K562 (cell line): ENCODE measurements around the gene AP4E1. TPM values are rescaled to one million over a fixed set of nuclear protein-coding genes. Genes with fewer than 3 reads are reported as not detected.

ENCODE experiments used
- ATF7 ChIP-seq: fragments of 450-650 bp; IDR thresholded peaks from 2 replicates; pipeline ENCODE4 v1.7.1; 2014; ENCODE audit warnings: mild to moderate bottlenecking, moderate library complexity
- CHCHD3 ChIP-seq: fragments of 250-450 bp; sonication (Bioruptor Pico); IDR thresholded peaks from 2 replicates; pipeline ENCODE4 v2.1.2; 2022; ENCODE audit warnings: mild to moderate bottlenecking
- CHD4 ChIP-seq: fragments of 200-600 bp; sonication (generic); IDR thresholded peaks from 3 replicates; pipeline ENCODE4 v1.6.1; 2012; ENCODE audit warnings: low read depth, mild to moderate bottlenecking, mixed read lengths, low read length, inconsistent platforms; ENCODE audit not compliant: insufficient read depth, insufficient replicate concordance, poor library complexity, severe bottlenecking
- CXXC5 ChIP-seq: fragments of 250-450 bp; sonication (Bioruptor Pico); IDR thresholded peaks from 2 replicates; pipeline ENCODE4 v1.8.0; 2022; ENCODE audit warnings: inconsistent platforms, mild to moderate bottlenecking, moderate library complexity
- EP400 ChIP-seq: fragments of 450-650 bp; IDR thresholded peaks from 2 replicates; pipeline ENCODE4 v1.6.1; 2017; ENCODE audit warnings: antibody characterized with exemption, mild to moderate bottlenecking, moderate library complexity
- FOXJ2 ChIP-seq: fragments of 200-800 bp; sonication (Bioruptor generic); IDR thresholded peaks from 2 replicates; pipeline ENCODE4 v1.6.1; 2016; ENCODE audit warnings: missing genetic modification characterization, missing compliant biosample characterization
- FOXK1 ChIP-seq: sonication (generic); formaldehyde crosslinking; IDR thresholded peaks from 2 replicates; pipeline ENCODE4 v1.8.0; 2022; ENCODE audit warnings: missing genetic modification reagents, mild to moderate bottlenecking, borderline replicate concordance
- GABPB2 ChIP-seq: fragments of 250-450 bp; sonication (Bioruptor Pico); conservative IDR thresholded peaks from 2 replicates; pipeline ENCODE4 v1.5.1; 2021; ENCODE audit warnings: mild to moderate bottlenecking
- ILK ChIP-seq: fragments of 450-650 bp; IDR thresholded peaks from 2 replicates; pipeline ENCODE4 v1.6.1; 2016; ENCODE audit warnings: missing genetic modification characterization, low read depth, mild to moderate bottlenecking, missing compliant biosample characterization, moderate library complexity, borderline replicate concordance
- JUND ChIP-seq, 2 experiments: IDR thresholded peaks; 2 replicates in 1 of 2; 3 replicates in 1 of 2; pipeline ENCODE4 v1.6.1; 2011; ENCODE audit warnings: borderline replicate concordance in 2 of 2, low read depth in 2 of 2, low read length in 2 of 2, improper control_type of control experiment in 1 of 2, missing biosample characterization in 1 of 2, missing genetic modification characterization in 1 of 2, missing genetic modification reagents in 1 of 2
- PHF21A ChIP-seq: fragments of 450-650 bp; IDR thresholded peaks from 2 replicates; pipeline ENCODE4 v1.6.1; 2017; ENCODE audit warnings: low read depth, borderline replicate concordance
- RCOR1 ChIP-seq, 2 experiments: IDR thresholded peaks; 2 replicates each; pipeline ENCODE4 v1.6.1; 2012; ENCODE audit warnings: low read depth in 2 of 2, low read length in 2 of 2, borderline replicate concordance in 1 of 2, improper control_type of control experiment in 1 of 2
- RNF2 ChIP-seq: sonication (generic); IDR thresholded peaks from 2 replicates; pipeline ENCODE4 v1.6.1; 2016
- SMAD3 ChIP-seq: fragments of 450-650 bp; formaldehyde crosslinking; conservative IDR thresholded peaks from 2 replicates; pipeline ENCODE4 v1.4.0; 2020; ENCODE audit warnings: mild to moderate bottlenecking
- SOX6 ChIP-seq: fragments of 450-650 bp; IDR thresholded peaks from 2 replicates; pipeline ENCODE4 v1.6.1; 2014; ENCODE audit warnings: mild to moderate bottlenecking
- TEAD1 ChIP-seq, 2 experiments: fragments of 450-650 bp in 1 of 2; sonication (generic) in 1 of 2; formaldehyde crosslinking; IDR thresholded peaks; 2 replicates each; pipeline versions ENCODE4 v1.4.0 to v1.8.0; 2020 to 2022; ENCODE audit warnings: mild to moderate bottlenecking in 2 of 2, missing genetic modification reagents in 1 of 2
- ZNF384 ChIP-seq: IDR thresholded peaks from 2 replicates; pipeline ENCODE4 v1.6.1; 2012; ENCODE audit warnings: low read depth, low read length, improper control_type of control experiment
- polyA plus RNA-seq, 8 experiments: library from polyadenylated mRNA; depleted of rRNA in 4 of 8; stranded (reverse) in 5 of 8; unstranded in 3 of 8; fragments of >200 nt; fragmentation: Nextera tagmentation in 2 of 8; fragmentation: Illumina TruSeq in 1 of 8; extraction: Ambion mirVana in 2 of 8; extraction: Trizol in 1 of 8; gene quantifications; 2 replicates each; pipeline versions ENCODE4 v1.2.1 to v1.2.3, GENCODE V29; 2011 to 2014; ENCODE audit warnings: inconsistent platforms in 1 of 8, missing spikeins in 1 of 8
- total RNA-seq, 7 experiments: library from RNA; depleted of rRNA in 6 of 7; stranded (reverse); fragments of >200 nt in 6 of 7; fragmentation: Illumina TruSeq in 2 of 7; extraction: Trizol in 2 of 7; gene quantifications; 2 replicates each; pipeline versions ENCODE4 v1.2.1 to v1.2.3, GENCODE V29; 2011 to 2021; ENCODE audit warnings: low replicate concordance in 1 of 7
- TF ChIP-seq, protein P1 (sequence below): fragments of 450-650 bp; formaldehyde crosslinking; IDR thresholded peaks from 2 replicates; pipeline ENCODE4 v1.4.0; 2020; ENCODE audit warnings: mild to moderate bottlenecking, moderate library complexity
- TF ChIP-seq, protein P2 (sequence below), 2 experiments: fragments of 450-650 bp; IDR thresholded peaks; 2 replicates each; pipeline ENCODE4 v1.6.1; 2018; ENCODE audit warnings: mild to moderate bottlenecking in 2 of 2, low read depth in 1 of 2; ENCODE audit not compliant: partially characterized antibody in 2 of 2

Gene AP4E1
- total and polyA plus RNA-seq, 9 of the 15 experiments (the other 6 are each of a cell fraction or from before 2014, with no cell fraction given), result 1.3 to 11.5 (median 4.4) TPM

DNA sequence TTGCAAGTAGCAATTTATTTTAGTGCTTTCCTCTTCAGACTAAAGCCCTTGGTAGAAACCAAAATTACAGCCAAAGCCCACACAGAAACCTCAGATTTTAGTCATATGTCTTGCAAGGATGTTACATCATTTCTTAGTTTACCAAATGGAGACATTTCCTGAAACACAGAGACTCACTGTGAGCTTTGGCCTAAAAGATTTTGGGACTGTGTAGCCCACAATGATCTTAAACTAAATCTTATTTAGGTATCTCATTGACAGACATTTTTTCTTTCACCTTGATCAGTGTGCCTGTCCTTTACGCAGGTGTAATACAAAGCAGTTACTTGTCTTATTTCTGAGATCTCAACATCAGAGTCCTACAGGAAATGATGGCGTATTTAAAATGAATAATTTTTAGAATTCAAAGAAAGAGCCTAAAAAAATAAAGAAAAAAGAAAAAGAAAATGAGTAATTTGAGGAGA lies 27.8 kb upstream of the AP4E1 start (continued):
- TF ChIP-seq RCOR1 (IDR thresholded peaks at IDR 0.05; ENCODE audit: borderline replicate concordance in 1 of 2, low read depth in 2 of 2, low read length in 2 of 2) (peak in 1 of 2 experiments; percentile 60; a peak in 1 of 4 replicates), JUND (IDR thresholded peaks at IDR 0.05; ENCODE audit: borderline replicate concordance, low read depth, low read length) (peak; percentile 73; the same call in 1 of the 2 replicates), JUND (tag; IDR thresholded peaks at IDR 0.05; ENCODE audit: borderline replicate concordance, low read depth, low read length) (no peak; the same call in 2 of the 3 replicates), ILK (tag) (no peak), GABPB2 (CRISPR knock-in tag) (no peak), ZNF384 (no peak), SMAD3 (CRISPR knock-in tag) (peak; percentile 61), ATF7 (peak; percentile 77), CHD4 (no peak), CXXC5 (CRISPR knock-in tag) (peak; percentile 24), EP400 (peak; percentile 50), FOXK1 (CRISPR knock-in tag) (no peak), RNF2 (peak; percentile 54; the same call in 1 of the 2 replicates), PHF21A (no peak), FOXJ2 (tag) (peak; percentile 47; the same call in 1 of the 2 replicates), SOX6 (peak; percentile 17; the same call in 1 of the 2 replicates), TEAD1 (CRISPR knock-in tag; IDR thresholded peaks at IDR 0.05) (no peak), CHCHD3 (CRISPR knock-in tag) (no peak)
- TF ChIP-seq, protein P1, sequence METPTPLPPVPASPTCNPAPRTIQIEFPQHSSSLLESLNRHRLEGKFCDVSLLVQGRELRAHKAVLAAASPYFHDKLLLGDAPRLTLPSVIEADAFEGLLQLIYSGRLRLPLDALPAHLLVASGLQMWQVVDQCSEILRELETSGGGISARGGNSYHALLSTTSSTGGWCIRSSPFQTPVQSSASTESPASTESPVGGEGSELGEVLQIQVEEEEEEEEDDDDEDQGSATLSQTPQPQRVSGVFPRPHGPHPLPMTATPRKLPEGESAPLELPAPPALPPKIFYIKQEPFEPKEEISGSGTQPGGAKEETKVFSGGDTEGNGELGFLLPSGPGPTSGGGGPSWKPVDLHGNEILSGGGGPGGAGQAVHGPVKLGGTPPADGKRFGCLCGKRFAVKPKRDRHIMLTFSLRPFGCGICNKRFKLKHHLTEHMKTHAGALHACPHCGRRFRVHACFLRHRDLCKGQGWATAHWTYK (CRISPR knock-in tag), result no peak
- TF ChIP-seq, protein P2, sequence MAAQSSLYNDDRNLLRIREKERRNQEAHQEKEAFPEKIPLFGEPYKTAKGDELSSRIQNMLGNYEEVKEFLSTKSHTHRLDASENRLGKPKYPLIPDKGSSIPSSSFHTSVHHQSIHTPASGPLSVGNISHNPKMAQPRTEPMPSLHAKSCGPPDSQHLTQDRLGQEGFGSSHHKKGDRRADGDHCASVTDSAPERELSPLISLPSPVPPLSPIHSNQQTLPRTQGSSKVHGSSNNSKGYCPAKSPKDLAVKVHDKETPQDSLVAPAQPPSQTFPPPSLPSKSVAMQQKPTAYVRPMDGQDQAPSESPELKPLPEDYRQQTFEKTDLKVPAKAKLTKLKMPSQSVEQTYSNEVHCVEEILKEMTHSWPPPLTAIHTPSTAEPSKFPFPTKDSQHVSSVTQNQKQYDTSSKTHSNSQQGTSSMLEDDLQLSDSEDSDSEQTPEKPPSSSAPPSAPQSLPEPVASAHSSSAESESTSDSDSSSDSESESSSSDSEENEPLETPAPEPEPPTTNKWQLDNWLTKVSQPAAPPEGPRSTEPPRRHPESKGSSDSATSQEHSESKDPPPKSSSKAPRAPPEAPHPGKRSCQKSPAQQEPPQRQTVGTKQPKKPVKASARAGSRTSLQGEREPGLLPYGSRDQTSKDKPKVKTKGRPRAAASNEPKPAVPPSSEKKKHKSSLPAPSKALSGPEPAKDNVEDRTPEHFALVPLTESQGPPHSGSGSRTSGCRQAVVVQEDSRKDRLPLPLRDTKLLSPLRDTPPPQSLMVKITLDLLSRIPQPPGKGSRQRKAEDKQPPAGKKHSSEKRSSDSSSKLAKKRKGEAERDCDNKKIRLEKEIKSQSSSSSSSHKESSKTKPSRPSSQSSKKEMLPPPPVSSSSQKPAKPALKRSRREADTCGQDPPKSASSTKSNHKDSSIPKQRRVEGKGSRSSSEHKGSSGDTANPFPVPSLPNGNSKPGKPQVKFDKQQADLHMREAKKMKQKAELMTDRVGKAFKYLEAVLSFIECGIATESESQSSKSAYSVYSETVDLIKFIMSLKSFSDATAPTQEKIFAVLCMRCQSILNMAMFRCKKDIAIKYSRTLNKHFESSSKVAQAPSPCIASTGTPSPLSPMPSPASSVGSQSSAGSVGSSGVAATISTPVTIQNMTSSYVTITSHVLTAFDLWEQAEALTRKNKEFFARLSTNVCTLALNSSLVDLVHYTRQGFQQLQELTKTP (IDR thresholded peaks at IDR 0.05; ENCODE audit: low read depth in 1 of 2, partially characterized antibody in 2 of 2), result peak in 1 of 2 experiments; percentile 59
